Endodermal cell (in vitro differentiated cells): ENCODE results near the gene PLEKHJ1. TPM values are rescaled to one million over a fixed set of nuclear protein-coding genes. Genes with fewer than 3 reads are reported as not detected.
A peak's percentile ranks its signal among the peaks of the same experiment; 100 is the strongest.

Experiments used
- DNase-seq: peaks from one replicate; pipeline ENCODE4 v3.0.0-alpha.2; 2017
- H3K27ac ChIP-seq: 2 replicates; pipeline ENCODE4 v1.5.1; 2013; ENCODE audit warnings: mild to moderate bottlenecking, low read depth, low read length, moderate library complexity
- H3K27me3 ChIP-seq: 2 replicates; pipeline ENCODE4 v1.6.1; 2013; ENCODE audit warnings: mild to moderate bottlenecking, low read length, moderate library complexity; ENCODE audit not compliant: insufficient read depth, control insufficient read depth, poor library complexity, severe bottlenecking
- H3K36me3 ChIP-seq: 2 replicates; pipeline ENCODE4 v1.7.0; 2013; ENCODE audit warnings: mild to moderate bottlenecking, low read length, moderate library complexity; ENCODE audit not compliant: control insufficient read depth, insufficient read depth
- H3K4me1 ChIP-seq: one replicate; pipeline ENCODE4 v1.7.0; 2013; ENCODE audit warnings: low read length; ENCODE audit not compliant: control insufficient read depth, insufficient read depth
- H3K4me3 ChIP-seq: 2 replicates; pipeline ENCODE4 v1.5.1; 2013; ENCODE audit warnings: mild to moderate bottlenecking, low read length, moderate library complexity
- H3K9ac ChIP-seq: 2 replicates; pipeline ENCODE4 v1.6.1; 2013; ENCODE audit warnings: mild to moderate bottlenecking, low read length, moderate library complexity; ENCODE audit not compliant: poor library complexity, severe bottlenecking; ENCODE audit errors: extremely low read depth
- H3K9me3 ChIP-seq: 2 replicates; pipeline ENCODE4 v1.6.1; 2013; ENCODE audit warnings: mild to moderate bottlenecking, low read length, moderate library complexity; ENCODE audit not compliant: control insufficient read depth
- H3K27ac Mint-ChIP-seq: 2 replicates; pipeline ENCODE4 v1.8.0; 2020; ENCODE audit warnings: mixed read lengths
- H3K27me3 Mint-ChIP-seq: 2 replicates; pipeline ENCODE4 v1.8.0; 2021; ENCODE audit warnings: mild to moderate bottlenecking, mixed read lengths; ENCODE audit not compliant: insufficient read depth
- H3K36me3 Mint-ChIP-seq: 2 replicates; pipeline ENCODE4 v1.8.0; 2020; ENCODE audit warnings: low read depth, mixed read lengths
- H3K4me1 Mint-ChIP-seq: 2 replicates; pipeline ENCODE4 v1.8.0; 2020; ENCODE audit warnings: mixed read lengths
- H3K4me3 Mint-ChIP-seq: 2 replicates; pipeline ENCODE4 v1.8.0; 2020; ENCODE audit warnings: mild to moderate bottlenecking, moderate library complexity, mixed read lengths
- H3K9me3 Mint-ChIP-seq: 2 replicates; pipeline ENCODE4 v1.8.0; 2020; ENCODE audit warnings: mild to moderate bottlenecking, mixed read lengths
- CTCF ChIP-seq: fragments of 200-600 bp; sonication (generic); conservative IDR thresholded peaks from 2 replicates; pipeline ENCODE4 v1.5.0; 2021; ENCODE audit warnings: antibody characterized with exemption, mild to moderate bottlenecking
- WGBS, 2 experiments: methylation state at CpG; one replicate each; pipeline versions ENCODE4 v1.1.5 to v1.1.7; 2013; ENCODE audit warnings: missing lambda C conversion rate in 2 of 2, mixed read lengths in 1 of 2; ENCODE audit not compliant: insufficient coverage in 1 of 2, insufficient read length in 1 of 2; 5-methylcytosine and 5-hydroxymethylcytosine counted together
- total RNA-seq, 2 donors: library from RNA; stranded (reverse); fragmentation: NEBNext Ultra II Directional in 1 of 2; extraction: Animal tissue kit (Norgen Biotek cat#: 25700) in 1 of 2; gene quantifications; 2 replicates in 1 of 2; 3 replicates in 1 of 2; pipeline ENCODE4 v1.2.1, GENCODE V29; 2021

The PLEKHJ1 gene
- total RNA-seq, 2 donors from 2014 or later, result 146 to 192 TPM

GRCh38 chr19:2188708-2189385 is 47.3 kb downstream of the PLEKHJ1 start:
- H3K4me3 Mint-ChIP-seq, result no peak overlapping the region
- no peaks in the 10 kb centered on the region for H3K27me3 Mint-ChIP-seq
- H3K27ac ChIP-seq, result no peak overlapping the region
- no peaks in the 10 kb centered on the region for H3K9me3 Mint-ChIP-seq
- peaks cover 28% of the 10 kb centered on the region for H3K36me3 ChIP-seq
- no peaks in the 10 kb centered on the region for H3K9me3 ChIP-seq
- H3K36me3 Mint-ChIP-seq, result peaks cover 65% of the 10 kb centered on the region
- no peak overlapping the region for H3K9ac ChIP-seq
- no peaks in the 10 kb centered on the region for H3K27me3 ChIP-seq
- no peak for DNase-seq
- no peak overlapping the region for H3K4me3 ChIP-seq
- TF ChIP-seq CTCF, result no peak
- no peaks in the 10 kb centered on the region for H3K4me1 ChIP-seq
- no peak overlapping the region for H3K27ac Mint-ChIP-seq
- WGBS, 2 experiments, result 90 to 96% methylated on average over 4 to 19 of the region's 19 CpGs
- H3K4me1 Mint-ChIP-seq, result no peaks in the 10 kb centered on the region

GRCh38 chr19:2187159-2187558 is 49.0 kb downstream of the PLEKHJ1 start:
- no peak overlapping the region for H3K4me3 Mint-ChIP-seq
- WGBS, 2 experiments, result 95 to 97% methylated on average over 11 to 13 of the region's 13 CpGs

GRCh38 chr19:2186071-2186846 is 49.9 kb downstream of the PLEKHJ1 start:
- no peak overlapping the region for H3K27ac Mint-ChIP-seq
- H3K4me1 Mint-ChIP-seq, result no peaks in the 10 kb centered on the region
- H3K4me3 ChIP-seq, result no peak overlapping the region
- no peaks in the 10 kb centered on the region for H3K27me3 Mint-ChIP-seq
- peak overlapping the region; percentile 32 for H3K27ac ChIP-seq
- peak; percentile 70 for DNase-seq
- TF ChIP-seq CTCF, result no peak
- no peaks in the 10 kb centered on the region for H3K9me3 ChIP-seq
- H3K36me3 Mint-ChIP-seq, result peaks cover 52% of the 10 kb centered on the region
- WGBS, 2 experiments, result 86 to 93% methylated on average over 14 to 28 of the region's 28 CpGs
- no peaks in the 10 kb centered on the region for H3K4me1 ChIP-seq
- no peak overlapping the region for H3K4me3 Mint-ChIP-seq
- H3K9ac ChIP-seq, result no peak overlapping the region
- no peaks in the 10 kb centered on the region for H3K9me3 Mint-ChIP-seq
- no peaks in the 10 kb centered on the region for H3K27me3 ChIP-seq
- H3K36me3 ChIP-seq, result peaks cover 29% of the 10 kb centered on the region

More at GRCh38 chr19:2187159-2187558, 49.0 kb downstream of the PLEKHJ1 start:
- DNase-seq, result no peak
- no peaks in the 10 kb centered on the region for H3K9me3 ChIP-seq
- no peaks in the 10 kb centered on the region for H3K4me1 Mint-ChIP-seq
- no peaks in the 10 kb centered on the region for H3K4me1 ChIP-seq
- H3K27ac Mint-ChIP-seq, result peak overlapping the region; percentile 41
- no peak overlapping the region for H3K27ac ChIP-seq
- no peak overlapping the region for H3K9ac ChIP-seq
- H3K36me3 ChIP-seq, result peaks cover 28% of the 10 kb centered on the region
- no peak for TF ChIP-seq CTCF
- H3K36me3 Mint-ChIP-seq, result peaks cover 57% of the 10 kb centered on the region
- H3K4me3 ChIP-seq, result no peak overlapping the region
- no peaks in the 10 kb centered on the region for H3K27me3 ChIP-seq
- H3K9me3 Mint-ChIP-seq, result no peaks in the 10 kb centered on the region
- no peaks in the 10 kb centered on the region for H3K27me3 Mint-ChIP-seq
